ENCODE results near the gene RNASE8.
"Not testable (repeated sequence)": the region's sequence is repeated elsewhere in the genome, so short reads cannot be mapped to it uniquely, and the experiment has no call there.

RNASE8 gene

GRCh38 chr14:21030531-21030930 lies 27.1 kb upstream of the RNASE8 start:
- no peak for DNase-seq

GRCh38 chr14:21032326-21033132 lies 25.1 kb upstream of the RNASE8 start:
- DNase-seq = peak in 3 of 4 experiments; percentile 53 to 68 (median 63)

DNA sequence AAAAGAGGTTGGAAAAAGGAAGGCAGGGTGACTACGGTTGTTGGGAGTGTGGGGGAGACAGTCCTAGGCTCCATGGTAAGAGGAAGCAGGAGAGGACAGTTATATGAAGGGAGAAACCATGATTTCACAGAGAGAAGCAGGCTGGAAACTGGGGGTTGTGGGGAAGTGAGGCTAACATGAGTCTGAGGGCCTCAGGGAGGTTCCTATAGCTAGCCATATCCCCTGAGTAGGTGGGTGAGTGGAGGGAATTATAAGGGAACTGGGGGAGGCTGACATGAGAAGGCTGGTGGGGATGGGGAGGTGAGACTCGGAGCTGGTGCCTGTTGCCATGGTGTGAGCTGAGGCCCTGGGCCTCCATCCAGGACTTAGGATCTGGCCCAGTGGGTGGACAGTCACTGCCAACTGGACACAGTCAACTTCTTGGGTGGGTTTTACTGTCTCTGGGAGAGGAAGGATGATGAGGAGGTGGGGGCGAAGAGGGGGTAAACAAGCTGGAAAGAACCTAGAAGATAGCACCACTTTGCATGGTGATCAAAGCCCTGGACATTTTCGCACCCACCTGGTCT lies 24.4 kb upstream of the RNASE8 start:
- peak; percentile 58 to 78 (median 76) for DNase-seq

- DNase-seq = no peak
Measured at GRCh38 chr14:21034707-21035106, 22.9 kb upstream of the RNASE8 start, which contains the start of gene RNASE13. RNASE13 (minus strand) TSS chr14:21034807; CDS start chr14:21034288, 519 bp downstream.

DNA sequence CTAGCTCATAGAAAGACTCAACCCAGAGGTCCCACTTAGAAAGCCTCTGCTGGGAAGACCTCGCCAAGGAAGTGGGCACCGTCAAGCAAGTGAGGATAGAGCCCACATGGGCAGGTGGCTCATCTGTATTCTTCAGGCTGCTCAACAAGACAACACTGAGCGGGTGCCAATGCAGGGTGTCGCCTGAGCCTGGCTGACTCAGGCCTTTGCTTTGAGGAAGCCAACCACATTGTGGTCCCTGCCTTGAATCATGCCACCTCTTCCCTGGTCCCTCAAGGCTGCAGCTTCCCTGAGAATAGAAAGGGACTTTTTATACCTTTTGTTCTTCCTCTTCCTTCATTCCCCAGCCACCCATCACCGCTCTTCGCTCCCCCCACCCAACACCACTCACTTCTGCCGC lies 20.9 kb upstream of the RNASE8 start:
- peak; percentile 53 to 74 (median 65) for DNase-seq

GRCh38 chr14:21037156-21037555 lies 20.5 kb upstream of the RNASE8 start:
- peak in 3 of 4 experiments; percentile 20 to 61 (median 36) for DNase-seq

DNA sequence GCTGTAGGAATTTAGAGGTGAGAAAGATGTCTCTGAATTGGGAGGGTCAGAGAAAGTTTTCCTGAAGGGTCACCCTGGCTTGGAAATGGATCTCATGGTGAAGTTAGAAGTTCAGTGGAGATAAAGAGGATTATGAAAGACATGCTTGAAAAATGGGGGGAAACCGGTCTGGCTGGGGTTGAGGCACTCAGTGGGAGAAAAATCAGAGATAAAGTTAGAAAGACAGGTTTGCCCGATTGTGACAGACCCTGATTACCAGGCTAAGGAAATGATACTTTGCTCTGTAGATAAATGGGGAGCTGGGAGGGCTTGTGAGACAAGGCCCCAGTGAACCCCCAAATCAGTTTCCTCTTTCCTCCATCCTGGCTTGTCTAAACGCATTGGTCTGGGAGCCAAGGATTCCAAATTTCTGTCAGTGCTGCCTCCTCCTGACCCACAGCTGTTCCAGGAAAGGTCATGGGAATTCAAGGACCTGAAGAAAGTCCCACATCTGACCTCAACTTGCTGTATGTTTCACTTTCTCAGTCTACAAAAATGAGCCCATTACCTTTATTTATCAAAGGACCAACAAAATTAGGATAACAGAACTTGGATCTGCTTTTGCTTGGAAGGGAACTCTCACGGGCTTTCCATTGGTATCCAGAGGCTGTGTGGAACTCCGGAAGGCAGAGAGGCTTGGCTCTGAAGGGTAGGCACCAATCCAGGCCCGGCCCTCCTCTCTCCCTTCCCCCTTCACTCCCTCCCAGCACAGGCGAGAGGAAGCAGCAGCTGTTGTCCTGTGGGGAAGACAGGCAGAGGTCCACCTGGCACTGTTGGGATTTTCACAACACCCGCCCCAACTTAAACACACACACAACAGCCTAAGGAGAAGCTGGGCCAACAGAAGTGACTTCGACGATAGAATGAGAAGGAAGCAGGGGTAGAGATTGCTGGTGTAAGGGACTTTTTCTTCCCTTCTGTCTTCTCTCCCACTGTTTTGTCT lies 18.9 kb upstream of the RNASE8 start:
- peak in 2 of 4 experiments; percentile 21 to 26 for DNase-seq

GRCh38 chr14:21039585-21040369 lies 17.8 kb upstream of the RNASE8 start:
- DNase-seq = peak; percentile 56 to 81 (median 76)

- DNase-seq = no peak
Measured at GRCh38 chr14:21040370-21040925, 17.2 kb upstream of the RNASE8 start.

DNA sequence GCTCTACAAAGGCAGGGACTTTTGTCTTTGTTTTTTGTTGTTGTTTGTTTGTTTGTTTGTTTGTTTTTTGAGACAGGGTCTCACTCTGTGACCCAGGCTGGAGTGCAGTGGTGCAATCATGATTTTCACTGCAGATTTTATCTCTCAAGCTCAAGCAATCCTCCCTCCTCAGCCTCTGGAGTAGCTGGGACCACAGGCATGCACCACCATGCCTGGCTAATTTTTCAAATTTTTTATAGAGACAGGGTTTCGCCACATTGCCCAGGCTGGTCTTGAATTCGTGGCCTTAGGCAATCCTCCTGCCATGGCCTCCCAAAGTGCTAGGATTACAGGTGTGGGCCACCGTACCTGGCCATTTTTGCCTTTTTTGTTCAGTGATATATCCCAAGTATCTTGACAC lies 16.7 kb upstream of the RNASE8 start:
- not testable (repeated sequence) for DNase-seq

DNA sequence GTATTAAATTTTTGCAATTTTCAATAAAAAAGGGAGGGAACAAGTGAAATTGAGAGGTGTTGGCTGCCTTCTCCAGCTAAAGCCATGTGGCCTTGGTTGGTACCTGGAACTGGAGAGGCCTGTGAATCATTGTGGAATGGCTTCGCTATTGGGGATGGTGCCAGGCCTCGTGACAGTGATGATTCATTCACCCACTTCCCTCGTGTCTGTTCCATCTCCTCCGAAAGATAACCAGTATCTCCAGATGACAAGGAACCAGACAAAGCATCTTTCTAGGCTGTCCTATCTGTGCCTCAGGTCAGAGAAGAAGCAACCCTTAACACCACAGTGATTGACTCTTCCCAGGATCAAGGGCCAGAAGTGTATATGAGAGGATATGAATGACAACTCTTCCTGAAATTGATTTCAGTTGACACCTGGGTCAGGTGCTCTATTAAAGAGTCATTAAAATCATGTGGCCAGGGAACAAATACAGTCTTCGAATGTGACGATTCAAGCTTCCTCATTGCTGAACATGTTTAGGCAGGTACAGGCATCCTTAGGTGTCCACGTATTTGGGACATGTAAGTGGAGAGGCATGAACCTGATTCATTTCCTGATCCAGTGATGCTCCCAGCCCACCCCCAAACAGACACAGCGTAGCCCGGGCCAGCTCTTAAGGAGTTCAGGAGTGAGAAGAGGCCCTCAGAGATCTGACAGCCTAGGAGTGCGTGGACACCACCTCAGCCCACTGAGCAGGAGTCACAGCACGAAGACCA lies 15.8 kb upstream of the RNASE8 start, which contains the start of gene RNASE7:
RNASE7 (plus strand) TSS at position 687 of the 758 bp plus-strand sequence. CDS start 631 bp downstream, outside the sequence.
- DNase-seq = peak; percentile 27 to 62 (median 60)

DNA sequence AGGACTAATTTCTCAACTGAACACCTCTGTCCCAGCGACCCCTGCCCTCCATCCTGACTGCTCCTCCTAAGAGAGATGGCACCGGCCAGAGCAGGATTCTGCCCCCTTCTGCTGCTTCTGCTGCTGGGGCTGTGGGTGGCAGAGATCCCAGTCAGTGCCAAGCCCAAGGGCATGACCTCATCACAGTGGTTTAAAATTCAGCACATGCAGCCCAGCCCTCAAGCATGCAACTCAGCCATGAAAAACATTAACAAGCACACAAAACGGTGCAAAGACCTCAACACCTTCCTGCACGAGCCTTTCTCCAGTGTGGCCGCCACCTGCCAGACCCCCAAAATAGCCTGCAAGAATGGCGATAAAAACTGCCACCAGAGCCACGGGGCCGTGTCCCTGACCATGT lies 14.7 kb upstream of the RNASE8 start:
- DNase-seq = peak; percentile 13 to 59 (median 51)

DNA sequence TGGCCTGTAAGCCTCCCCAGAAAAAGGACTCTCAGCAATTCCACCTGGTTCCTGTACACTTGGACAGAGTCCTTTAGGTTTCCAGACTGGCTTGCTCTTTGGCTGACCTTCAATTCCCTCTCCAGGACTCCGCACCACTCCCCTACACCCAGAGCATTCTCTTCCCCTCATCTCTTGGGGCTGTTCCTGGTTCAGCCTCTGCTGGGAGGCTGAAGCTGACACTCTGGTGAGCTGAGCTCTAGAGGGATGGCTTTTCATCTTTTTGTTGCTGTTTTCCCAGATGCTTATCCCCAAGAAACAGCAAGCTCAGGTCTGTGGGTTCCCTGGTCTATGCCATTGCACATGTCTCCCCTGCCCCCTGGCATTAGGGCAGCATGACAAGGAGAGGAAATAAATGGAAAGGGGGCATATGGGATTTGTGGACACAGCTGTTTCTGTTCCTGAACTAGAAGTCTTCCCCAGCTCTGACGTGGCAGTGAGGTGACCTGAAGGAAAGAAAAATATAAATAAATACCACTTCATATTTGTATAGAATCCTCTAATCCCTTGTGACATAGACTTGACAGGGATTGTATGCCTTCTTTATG lies 14.1 kb upstream of the RNASE8 start:
- DNase-seq = no peak

GRCh38 chr14:21043974-21044618 lies 13.5 kb upstream of the RNASE8 start:
- no peak for DNase-seq

DNA sequence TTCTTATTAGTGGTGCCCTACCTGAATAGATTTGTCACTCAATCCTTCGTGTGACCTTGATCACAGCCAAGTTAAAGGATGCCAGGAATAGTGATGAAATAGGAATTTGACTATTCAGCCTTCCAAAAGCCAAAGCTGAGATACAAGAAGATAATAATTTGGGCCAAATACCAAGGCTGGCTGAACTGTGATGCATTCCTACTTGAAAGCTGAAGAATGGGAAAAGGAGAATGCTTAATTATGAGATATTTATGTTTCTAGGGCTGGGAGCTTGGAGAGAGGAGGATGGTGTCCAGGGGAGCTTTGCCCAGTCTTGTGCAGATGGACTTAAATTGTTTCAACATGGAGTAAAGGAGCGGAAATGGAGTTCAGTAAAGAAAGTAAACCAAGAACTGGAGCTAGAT lies 10.2 kb upstream of the RNASE8 start:
- DNase-seq = no peak

- no peak for DNase-seq
Measured at GRCh38 chr14:21048638-21049037, 9.0 kb upstream of the RNASE8 start.

- DNase-seq = no peak
Measured at GRCh38 chr14:21049271-21049673, 8.3 kb upstream of the RNASE8 start.

- DNase-seq = peak in 1 of 4 experiments; percentile 57
Measured at GRCh38 chr14:21050597-21050996, 7.0 kb upstream of the RNASE8 start.

Data from suppressor macrophage (primary cell).